Activated CD4-positive, alpha-beta memory T cell treated with anti-CD3 and anti-CD28 coated beads, Interleukin-2, amount 10 ng/mL, durations not matched to agents 7 days and 5 days (primary cell): Measurements from ENCODE around the gene NID1. TPM values are rescaled to one million over a fixed set of nuclear protein-coding genes. Genes with fewer than 3 reads are reported as not detected.

Source experiments
- CTCF ChIA-PET: fragments of 350-600 bp; sonication (Branson Sonifier 250); formaldehyde crosslinking; loops from one replicate; lab custom pipeline; 2021; ENCODE audit warnings: antibody characterized with exemption, inconsistent platforms; lab: Charles Lee
- POLR2A ChIA-PET: fragments of 350-600 bp; sonication (Branson Sonifier 250); formaldehyde crosslinking; loops from one replicate; lab custom pipeline; 2021; ENCODE audit warnings: antibody characterized with exemption; lab: Charles Lee
- DNase-seq: peaks from one replicate; pipeline ENCODE4 v3.0.0-alpha.2; 2020
- H3K27ac Mint-ChIP-seq: one replicate; pipeline ENCODE4 v1.8.0; 2021; ENCODE audit warnings: mild to moderate bottlenecking, mixed read lengths
- H3K27me3 Mint-ChIP-seq: one replicate; pipeline ENCODE4 v1.8.0; 2021; ENCODE audit warnings: mixed read lengths
- H3K36me3 Mint-ChIP-seq: one replicate; pipeline ENCODE4 v1.8.0; 2021; ENCODE audit warnings: low read depth, mixed read lengths
- H3K4me1 Mint-ChIP-seq: one replicate; pipeline ENCODE4 v1.8.0; 2021; ENCODE audit warnings: mixed read lengths
- H3K4me3 Mint-ChIP-seq: one replicate; pipeline ENCODE4 v1.8.0; 2021; ENCODE audit warnings: mild to moderate bottlenecking, mixed read lengths
- H3K9me3 Mint-ChIP-seq: one replicate; pipeline ENCODE4 v1.8.0; 2021; ENCODE audit warnings: mixed read lengths
- total RNA-seq, 2 experiments: library from RNA; stranded (reverse); gene quantifications; one replicate each; pipeline ENCODE4 v1.2.3, GENCODE V29; 2021

NID1 gene
- total RNA-seq, 2 experiments from 2014 or later: 0.45 TPM

GRCh38 chr1:236045771-236046170 lies 19.1 kb downstream of the NID1 start:
- DNase-seq: no peak
- H3K4me3 Mint-ChIP-seq: no peak overlapping the region
- H3K27ac Mint-ChIP-seq: no peak overlapping the region
- H3K36me3 Mint-ChIP-seq: no peaks in the 10 kb centered on the region
- ChIA-PET CTCF (no interaction called here), POLR2A (no interaction called here)
- H3K4me1 Mint-ChIP-seq: no peaks in the 10 kb centered on the region
- peaks cover 6% of the 10 kb centered on the region for H3K27me3 Mint-ChIP-seq
- H3K9me3 Mint-ChIP-seq: peaks cover 3% of the 10 kb centered on the region

GRCh38 chr1:236044341-236044740 lies 20.5 kb downstream of the NID1 start:
- Mint-ChIP-seq H3K27me3 (peaks cover 10% of the 10 kb centered on the region), H3K36me3 (no peaks in the 10 kb centered on the region), H3K27ac (no peak overlapping the region), H3K4me3 (no peak overlapping the region), H3K9me3 (peaks cover 3% of the 10 kb centered on the region), H3K4me1 (no peaks in the 10 kb centered on the region)
- ChIA-PET CTCF (no interaction called here), POLR2A (no interaction called here)
- DNase-seq: no peak

- POLR2A ChIA-PET: no interaction called here
- Mint-ChIP-seq H3K27me3 (peaks cover 11% of the 10 kb centered on the region), H3K27ac (no peak overlapping the region), H3K36me3 (no peaks in the 10 kb centered on the region), H3K4me3 (no peak overlapping the region), H3K4me1 (no peaks in the 10 kb centered on the region), H3K9me3 (peaks cover 3% of the 10 kb centered on the region)
- DNase-seq: no peak
- CTCF ChIA-PET: interaction anchor here (0.9 kb wide), 1 partner anchor 12 kb away, joined by 3 read pairs; no protein-coding TSS in a partner anchor
Observed at GRCh38 chr1:236041631-236042618, 23.0 kb downstream of the NID1 start.

GRCh38 chr1:236039740-236040685 lies 24.9 kb downstream of the NID1 start:
- Mint-ChIP-seq H3K9me3 (peaks cover 3% of the 10 kb centered on the region), H3K27ac (no peak overlapping the region), H3K4me3 (no peak overlapping the region), H3K27me3 (peaks cover 11% of the 10 kb centered on the region), H3K36me3 (no peaks in the 10 kb centered on the region), H3K4me1 (no peaks in the 10 kb centered on the region)
- DNase-seq: no peak
- ChIA-PET CTCF (interaction anchor here (1.5 kb wide), 1 partner anchor 68 kb away, joined by 4 read pairs; no protein-coding TSS in a partner anchor), POLR2A (no interaction called here)

DNA sequence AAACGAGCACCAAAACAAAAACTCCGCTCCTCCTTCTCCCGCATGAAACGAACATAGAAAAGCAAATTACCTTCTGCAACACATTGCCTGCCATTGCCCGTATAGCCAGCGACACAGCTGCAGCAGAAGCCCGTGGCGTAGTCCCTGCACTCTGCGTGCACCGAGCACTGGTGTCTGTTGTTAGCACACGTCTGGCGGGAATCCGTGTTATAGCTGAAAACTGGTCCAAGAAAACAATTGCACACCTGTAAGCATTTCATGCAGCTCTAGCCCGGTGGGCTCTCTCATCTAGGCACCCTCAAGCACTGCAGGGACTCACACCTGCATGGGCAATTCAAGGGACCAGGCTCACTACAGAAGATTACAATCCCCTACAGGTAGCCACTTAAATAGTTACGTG lies 26.9 kb downstream of the NID1 start:
- H3K27me3 Mint-ChIP-seq: peaks cover 8% of the 10 kb centered on the region
- CTCF ChIA-PET: no interaction called here

GRCh38 chr1:236035681-236036101 lies 29.2 kb downstream of the NID1 start:
- Mint-ChIP-seq H3K27ac (no peak overlapping the region), H3K36me3 (no peaks in the 10 kb centered on the region), H3K4me1 (no peaks in the 10 kb centered on the region), H3K27me3 (peaks cover 5% of the 10 kb centered on the region), H3K9me3 (peaks cover 2% of the 10 kb centered on the region), H3K4me3 (no peak overlapping the region)
- ChIA-PET POLR2A (no interaction called here), CTCF (no interaction called here)
- no peak for DNase-seq

More for the DNA sequence above, 26.9 kb downstream of the NID1 start:
- DNase-seq: no peak
- Mint-ChIP-seq H3K36me3 (no peaks in the 10 kb centered on the region), H3K4me3 (no peak overlapping the region), H3K4me1 (no peaks in the 10 kb centered on the region), H3K27ac (no peak overlapping the region), H3K9me3 (peaks cover 3% of the 10 kb centered on the region)
- POLR2A ChIA-PET: no interaction called here

DNA sequence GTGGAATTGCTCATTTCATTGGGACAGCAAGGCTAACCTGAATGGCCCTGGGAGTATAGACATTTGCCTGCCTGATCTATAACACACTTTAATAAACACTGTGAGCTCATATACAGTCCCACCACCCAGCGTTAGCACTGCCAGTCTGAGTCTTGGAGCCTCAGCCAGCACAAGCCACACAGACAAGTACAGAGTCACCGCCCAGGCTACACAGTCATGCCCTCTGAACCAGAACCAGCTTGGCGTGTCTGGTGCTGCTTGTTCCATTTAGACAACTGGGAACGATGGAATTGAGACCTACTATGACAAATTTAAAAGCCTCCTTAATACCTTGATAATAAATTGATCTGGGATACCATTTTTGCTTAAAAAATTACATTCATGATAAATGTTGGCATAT lies 31.6 kb downstream of the NID1 start:
- Mint-ChIP-seq H3K27ac (no peak overlapping the region), H3K9me3 (peaks cover 2% of the 10 kb centered on the region), H3K4me1 (no peaks in the 10 kb centered on the region), H3K36me3 (no peaks in the 10 kb centered on the region), H3K27me3 (no peaks in the 10 kb centered on the region), H3K4me3 (no peak overlapping the region)
- ChIA-PET POLR2A (no interaction called here), CTCF (no interaction called here)
- DNase-seq: no peak

GRCh38 chr1:236030534-236030933 lies 34.4 kb downstream of the NID1 start:
- CTCF ChIA-PET: interaction anchor here (0.8 to 1.1 kb wide), 2 partner anchors 12 to 59 kb away, joined by 3 read pairs; no protein-coding TSS in a partner anchor
- Mint-ChIP-seq H3K36me3 (no peaks in the 10 kb centered on the region), H3K4me3 (no peak overlapping the region), H3K4me1 (peaks cover 9% of the 10 kb centered on the region), H3K27me3 (no peaks in the 10 kb centered on the region), H3K9me3 (peaks cover 2% of the 10 kb centered on the region), H3K27ac (no peak overlapping the region)
- POLR2A ChIA-PET: no interaction called here
- DNase-seq: no peak

GRCh38 chr1:236029428-236029940 lies 35.4 kb downstream of the NID1 start:
- H3K4me1 Mint-ChIP-seq: peaks cover 9% of the 10 kb centered on the region
- CTCF ChIA-PET: interaction anchor here (0.8 to 1.1 kb wide), 2 partner anchors 13 to 57 kb away, joined by 3 read pairs; no protein-coding TSS in a partner anchor
- no peak overlapping the region for H3K27ac Mint-ChIP-seq
- H3K9me3 Mint-ChIP-seq: no peaks in the 10 kb centered on the region
- H3K36me3 Mint-ChIP-seq: no peaks in the 10 kb centered on the region
- H3K27me3 Mint-ChIP-seq: no peaks in the 10 kb centered on the region
- H3K4me3 Mint-ChIP-seq: no peak overlapping the region
- no peak for DNase-seq
- POLR2A ChIA-PET: interaction anchor here (0.7 kb wide), 1 partner anchor 27 kb away, joined by 3 read pairs; no protein-coding TSS in a partner anchor

DNA sequence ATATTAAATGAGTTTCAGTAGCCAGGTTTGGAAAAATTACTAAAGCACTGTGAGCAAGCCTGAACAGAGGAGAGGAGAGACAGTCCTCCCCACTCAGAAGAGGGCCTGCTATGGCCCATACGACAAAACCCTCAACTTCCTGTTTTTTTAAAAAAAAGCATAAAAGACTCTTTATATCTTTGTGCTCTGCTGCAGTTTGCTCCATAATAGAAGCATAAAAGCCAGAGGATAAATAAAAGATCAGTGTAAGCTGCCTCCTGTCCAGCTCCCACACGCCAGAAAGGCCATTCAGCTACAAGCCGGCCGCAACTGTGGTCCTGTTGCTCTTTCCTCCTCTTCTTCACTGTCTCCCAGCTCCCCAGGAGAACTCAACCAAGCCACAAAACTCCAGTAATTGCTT lies 37.8 kb downstream of the NID1 start:
- no peaks in the 10 kb centered on the region for H3K27me3 Mint-ChIP-seq

GRCh38 chr1:236025836-236026235 lies 39.1 kb downstream of the NID1 start:
- Mint-ChIP-seq H3K27me3 (no peaks in the 10 kb centered on the region), H3K27ac (no peak overlapping the region), H3K9me3 (no peaks in the 10 kb centered on the region), H3K36me3 (no peaks in the 10 kb centered on the region), H3K4me3 (no peak overlapping the region), H3K4me1 (peaks cover 9% of the 10 kb centered on the region)
- POLR2A ChIA-PET: no interaction called here
- no peak for DNase-seq
- CTCF ChIA-PET: no interaction called here

More for the DNA sequence above, 37.8 kb downstream of the NID1 start:
- POLR2A ChIA-PET: no interaction called here
- CTCF ChIA-PET: no interaction called here
- H3K4me3 Mint-ChIP-seq: no peak overlapping the region
- no peaks in the 10 kb centered on the region for H3K9me3 Mint-ChIP-seq
- H3K36me3 Mint-ChIP-seq: no peaks in the 10 kb centered on the region
- H3K27ac Mint-ChIP-seq: no peak overlapping the region
- peaks cover 9% of the 10 kb centered on the region for H3K4me1 Mint-ChIP-seq
- DNase-seq: no peak

- CTCF ChIA-PET: no interaction called here
- H3K9me3 Mint-ChIP-seq: no peaks in the 10 kb centered on the region
- H3K36me3 Mint-ChIP-seq: no peaks in the 10 kb centered on the region
- no peak overlapping the region for H3K27ac Mint-ChIP-seq
- no peak overlapping the region for H3K4me3 Mint-ChIP-seq
- H3K4me1 Mint-ChIP-seq: peaks cover 9% of the 10 kb centered on the region
- peaks cover 5% of the 10 kb centered on the region for H3K27me3 Mint-ChIP-seq
- POLR2A ChIA-PET: no interaction called here
- DNase-seq: no peak
Observed at GRCh38 chr1:236024641-236025040, 40.2 kb downstream of the NID1 start.
